Naive B cell (primary cell): ENCODE results near the gene VWA2. TPM values are rescaled to one million over a fixed set of nuclear protein-coding genes. Genes with fewer than 3 reads are reported as not detected.

Experiments used
- ATAC-seq, 2 donors: fragments of 150-1000 bp; cut with Tn5 transposase; 2 replicates each; pipeline ENCODE4 v1.10.0; 2021; ENCODE audit warnings: low read depth in 2 of 2, mild to moderate bottlenecking in 2 of 2, moderate library complexity in 2 of 2
- DNase-seq: peaks from one replicate; pipeline ENCODE4 v3.0.0; 2022
- H3K27ac Mint-ChIP-seq, 6 donors: one replicate each; pipeline ENCODE4 v1.8.0; 2020 to 2022; ENCODE audit warnings: mild to moderate bottlenecking in 6 of 6, mixed read lengths in 6 of 6, moderate library complexity in 5 of 6, inconsistent platforms in 2 of 6
- H3K27me3 Mint-ChIP-seq, 3 donors: one replicate each; pipeline ENCODE4 v1.8.0; 2021 to 2022; ENCODE audit warnings: mixed read lengths in 3 of 3, mild to moderate bottlenecking in 1 of 3
- H3K36me3 Mint-ChIP-seq, 2 donors: one replicate each; pipeline ENCODE4 v1.8.0; 2020 to 2022; ENCODE audit warnings: mixed read lengths in 2 of 2, inconsistent platforms in 1 of 2, mild to moderate bottlenecking in 1 of 2
- H3K4me1 Mint-ChIP-seq, 3 donors: one replicate each; pipeline ENCODE4 v1.8.0; 2020 to 2022; ENCODE audit warnings: mixed read lengths in 3 of 3, inconsistent platforms in 1 of 3, mild to moderate bottlenecking in 1 of 3, moderate library complexity in 1 of 3
- H3K4me3 Mint-ChIP-seq, 8 donors: one replicate each; pipeline ENCODE4 v1.8.0; 2020 to 2022; ENCODE audit warnings: mild to moderate bottlenecking in 8 of 8, mixed read lengths in 8 of 8, moderate library complexity in 8 of 8, inconsistent platforms in 2 of 8
- H3K9me3 Mint-ChIP-seq, 7 donors: one replicate each; pipeline ENCODE4 v1.8.0; 2020 to 2022; ENCODE audit warnings: mixed read lengths in 7 of 7, mild to moderate bottlenecking in 5 of 7, inconsistent platforms in 2 of 7, moderate library complexity in 1 of 7
- polyA plus RNA-seq, 6 donors: library from polyadenylated mRNA; unstranded; fragments of 300-500 nt; fragmentation: Illumina TruSeq; gene quantifications; one replicate each; pipeline ENCODE4 v1.2.3, GENCODE V29; 2021; ENCODE audit warnings: low read depth in 6 of 6

Gene VWA2
- polyA plus RNA-seq, 6 donors from 2014 or later = not detected

GRCh38 chr10:114311496-114312209 is 72.6 kb downstream of the VWA2 start:
- peaks cover 0 to 7% (median 3%) of the 10 kb centered on the region in 3 donors for H3K27me3 Mint-ChIP-seq
- no peaks in the 10 kb centered on the region for H3K9me3 Mint-ChIP-seq
- H3K4me1 Mint-ChIP-seq = no peaks in the 10 kb centered on the region
- H3K4me3 Mint-ChIP-seq = no peak overlapping the region
- no peak for ATAC-seq
- H3K36me3 Mint-ChIP-seq = no peaks in the 10 kb centered on the region
- no peak for DNase-seq
- H3K27ac Mint-ChIP-seq = peak overlapping the region in 1 of 6 donors; percentile 13

DNA sequence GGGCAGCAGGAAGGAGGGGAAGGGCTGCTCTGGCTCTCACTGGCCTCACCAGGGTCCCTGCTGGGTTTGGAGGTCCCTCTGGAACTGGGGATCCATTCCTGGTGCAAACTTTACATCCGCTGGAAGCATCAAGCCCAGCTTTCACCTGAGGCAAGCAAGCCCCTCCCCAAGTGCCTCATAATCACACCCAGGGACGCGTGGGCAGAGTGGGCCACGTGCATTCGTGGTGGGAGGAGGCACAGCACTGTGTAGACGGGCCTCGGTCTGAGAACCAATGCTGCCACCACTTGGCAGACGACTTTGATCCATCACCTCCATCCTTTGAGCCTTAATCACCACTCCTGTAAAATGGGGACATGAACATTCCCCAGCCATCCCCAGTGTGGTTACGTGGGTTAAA is 74.1 kb downstream of the VWA2 start:
- DNase-seq (no peak), ATAC-seq (no peak)
- Mint-ChIP-seq H3K36me3 (no peaks in the 10 kb centered on the region), H3K27ac (no peak overlapping the region), H3K4me3 (no peak overlapping the region), H3K27me3 (peaks cover 0 to 11% (median 7%) of the 10 kb centered on the region in 3 donors), H3K9me3 (peaks cover 0 to under 1% (median 0%) of the 10 kb centered on the region in 7 donors), H3K4me1 (no peaks in the 10 kb centered on the region)

DNA sequence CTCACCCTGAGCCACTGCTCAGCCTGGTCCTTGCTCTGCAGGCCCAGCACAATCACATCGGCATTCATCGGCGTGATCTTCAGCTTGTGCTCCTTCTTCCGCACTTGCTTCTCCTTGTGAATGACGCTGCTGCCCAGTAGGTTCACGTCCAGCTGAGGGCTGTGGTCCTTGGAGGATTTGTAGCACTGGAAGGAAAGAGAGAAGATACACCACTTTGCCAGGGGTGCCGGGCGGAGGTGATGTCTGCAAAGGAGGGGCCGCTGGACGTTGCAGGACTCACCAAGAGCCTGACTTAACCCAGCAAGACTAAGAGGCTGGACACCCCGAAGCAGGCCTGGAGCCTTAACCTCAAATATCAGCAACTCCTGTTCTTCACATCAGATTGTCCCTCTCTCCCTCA is 74.8 kb downstream of the VWA2 start:
- no peaks in the 10 kb centered on the region for H3K36me3 Mint-ChIP-seq
- no peak overlapping the region for H3K27ac Mint-ChIP-seq
- H3K27me3 Mint-ChIP-seq = peaks cover 0 to 11% (median 7%) of the 10 kb centered on the region in 3 donors
- no peaks in the 10 kb centered on the region for H3K4me1 Mint-ChIP-seq
- ATAC-seq (no peak), DNase-seq (no peak)
- H3K4me3 Mint-ChIP-seq = no peak overlapping the region
- peaks cover 0 to 1% (median 0%) of the 10 kb centered on the region in 7 donors for H3K9me3 Mint-ChIP-seq

- H3K4me3 Mint-ChIP-seq = no peak overlapping the region
- H3K9me3 Mint-ChIP-seq = peaks cover 0 to 1% (median 0%) of the 10 kb centered on the region in 7 donors
- no peak overlapping the region for H3K27ac Mint-ChIP-seq
- no peaks in the 10 kb centered on the region for H3K4me1 Mint-ChIP-seq
- H3K36me3 Mint-ChIP-seq = no peaks in the 10 kb centered on the region
- ATAC-seq = no peak
- no peak for DNase-seq
- peaks cover 4 to 11% (median 7%) of the 10 kb centered on the region in 3 donors for H3K27me3 Mint-ChIP-seq
Observed at GRCh38 chr10:114315566-114316420, 76.7 kb downstream of the VWA2 start.

DNA sequence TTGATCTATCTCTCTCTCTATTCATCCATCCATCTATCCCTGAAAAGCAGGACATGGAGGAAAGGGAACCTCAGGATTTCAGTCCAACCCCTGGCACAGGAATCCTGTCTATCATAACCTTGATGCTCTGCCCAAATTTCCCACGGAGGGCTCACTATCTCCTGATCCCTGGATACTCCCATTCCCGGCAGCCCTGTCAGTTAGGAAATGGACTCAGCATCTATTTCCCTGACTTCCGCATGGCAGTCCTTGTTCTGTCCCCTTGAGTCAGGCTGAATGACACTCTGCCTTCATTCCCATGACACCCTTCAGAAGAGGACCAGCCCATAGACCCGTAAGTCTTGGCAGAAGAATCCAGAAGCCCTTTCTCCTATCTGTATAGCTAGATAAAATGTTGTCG is 77.7 kb downstream of the VWA2 start:
- H3K4me1 Mint-ChIP-seq = no peaks in the 10 kb centered on the region
- peaks cover 4 to 11% (median 7%) of the 10 kb centered on the region in 3 donors for H3K27me3 Mint-ChIP-seq
- peak overlapping the region in 1 of 6 donors; percentile 5 for H3K27ac Mint-ChIP-seq
- no peaks in the 10 kb centered on the region for H3K36me3 Mint-ChIP-seq
- H3K9me3 Mint-ChIP-seq = peaks cover 0 to 1% (median 0%) of the 10 kb centered on the region in 7 donors
- ATAC-seq (no peak), DNase-seq (no peak)
- no peak overlapping the region for H3K4me3 Mint-ChIP-seq

- no peak overlapping the region for H3K4me3 Mint-ChIP-seq
- no peak overlapping the region for H3K27ac Mint-ChIP-seq
Observed at GRCh38 chr10:114319406-114320248, 80.6 kb downstream of the VWA2 start.

GRCh38 chr10:114320249-114321116 is 81.4 kb downstream of the VWA2 start:
- Mint-ChIP-seq H3K27me3 (peaks cover 7 to 11% (median 8%) of the 10 kb centered on the region in 3 donors), H3K36me3 (no peaks in the 10 kb centered on the region), H3K27ac (no peak overlapping the region), H3K9me3 (peaks cover 0 to 1% (median 0%) of the 10 kb centered on the region in 7 donors), H3K4me3 (no peak overlapping the region), H3K4me1 (no peaks in the 10 kb centered on the region)
- ATAC-seq = no peak
- DNase-seq = no peak

More at GRCh38 chr10:114319406-114320248, 80.6 kb downstream of the VWA2 start:
- no peak for ATAC-seq
- no peaks in the 10 kb centered on the region for H3K4me1 Mint-ChIP-seq
- H3K27me3 Mint-ChIP-seq = peaks cover 7 to 11% (median 8%) of the 10 kb centered on the region in 3 donors
- no peaks in the 10 kb centered on the region for H3K36me3 Mint-ChIP-seq
- peaks cover 0 to 1% (median 0%) of the 10 kb centered on the region in 7 donors for H3K9me3 Mint-ChIP-seq
- DNase-seq = no peak

DNA sequence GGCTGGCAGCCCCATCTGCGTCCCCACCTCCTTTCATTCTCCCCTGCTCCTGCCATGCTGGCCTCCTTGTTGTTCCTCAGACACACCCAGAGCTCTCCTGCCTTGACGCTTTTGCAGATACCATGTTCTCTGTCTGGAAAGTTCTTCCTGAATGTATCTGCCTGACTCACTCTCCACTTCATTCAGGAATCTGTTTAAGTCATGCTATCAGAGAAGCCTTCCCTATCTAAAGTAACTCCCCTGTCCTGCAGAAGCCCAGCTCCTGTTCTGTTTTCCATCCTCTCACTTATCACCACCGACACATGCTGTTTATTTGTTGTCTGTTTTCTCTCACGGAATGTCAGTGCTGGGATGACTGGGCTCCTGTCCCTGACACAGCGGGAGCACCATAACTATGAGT is 83.3 kb downstream of the VWA2 start:
- Mint-ChIP-seq H3K27ac (no peak overlapping the region), H3K4me1 (no peaks in the 10 kb centered on the region), H3K4me3 (no peak overlapping the region), H3K9me3 (peaks cover 0 to 1% (median 0%) of the 10 kb centered on the region in 7 donors), H3K27me3 (peaks cover 0 to 8% (median 0%) of the 10 kb centered on the region in 3 donors), H3K36me3 (no peaks in the 10 kb centered on the region)
- DNase-seq = no peak
- no peak for ATAC-seq

- Mint-ChIP-seq H3K4me3 (no peak overlapping the region), H3K27me3 (peaks cover 0 to 8% (median 0%) of the 10 kb centered on the region in 3 donors), H3K27ac (no peak overlapping the region), H3K9me3 (peaks cover 0 to 1% (median 0%) of the 10 kb centered on the region in 7 donors), H3K4me1 (no peaks in the 10 kb centered on the region), H3K36me3 (no peaks in the 10 kb centered on the region)
- ATAC-seq (no peak), DNase-seq (no peak)
Observed at GRCh38 chr10:114323023-114323422, 84.0 kb downstream of the VWA2 start.

GRCh38 chr10:114326795-114327194 is 87.7 kb downstream of the VWA2 start:
- H3K4me3 Mint-ChIP-seq = no peak overlapping the region
- no peak for ATAC-seq
- H3K9me3 Mint-ChIP-seq = peaks cover 0 to 2% (median 0%) of the 10 kb centered on the region in 7 donors
- DNase-seq = no peak
- H3K27me3 Mint-ChIP-seq = peaks cover 0 to 5% (median 0%) of the 10 kb centered on the region in 3 donors
- H3K4me1 Mint-ChIP-seq = no peaks in the 10 kb centered on the region
- no peaks in the 10 kb centered on the region for H3K36me3 Mint-ChIP-seq
- H3K27ac Mint-ChIP-seq = peak overlapping the region in 2 of 6 donors; percentile 9 to 60

- Mint-ChIP-seq H3K27ac (no peak overlapping the region), H3K4me3 (no peak overlapping the region), H3K9me3 (peaks cover 0 to 2% (median 0%) of the 10 kb centered on the region in 7 donors), H3K36me3 (no peaks in the 10 kb centered on the region), H3K4me1 (no peaks in the 10 kb centered on the region), H3K27me3 (peaks cover 0 to 5% (median 0%) of the 10 kb centered on the region in 3 donors)
- DNase-seq = no peak
- no peak for ATAC-seq
Observed at GRCh38 chr10:114327537-114328440, 88.7 kb downstream of the VWA2 start.
